SK-N-SH treated with all-trans-retinoic acid at 6 μM for 48 hours (cell line): ENCODE results near the gene SPDYE6.

ENCODE experiments used
- ATAC-seq: fragments of 200-7000 bp; cut with Tn5 transposase; 3 replicates; pipeline ENCODE4 v1.9.1; 2020; ENCODE audit warnings: mild to moderate bottlenecking, moderate library complexity
- BACH2 ChIP-seq: fragments of 250-450 bp; sonication (Bioruptor Pico); IDR thresholded peaks from 2 replicates; pipeline ENCODE4 v1.9.0; 2021; ENCODE audit warnings: mild to moderate bottlenecking, borderline replicate concordance
- CSDC2 ChIP-seq: fragments of 250-450 bp; sonication (Bioruptor Pico); IDR thresholded peaks from 2 replicates; pipeline ENCODE4 v1.5.0; 2020; ENCODE audit warnings: mild to moderate bottlenecking, moderate library complexity
- ESRRG ChIP-seq: fragments of 250-450 bp; sonication (Bioruptor Pico); IDR thresholded peaks from 2 replicates; pipeline ENCODE4 v1.6.1; 2021; ENCODE audit warnings: mild to moderate bottlenecking
- GLIS3 ChIP-seq: fragments of 250-450 bp; sonication (Bioruptor Pico); IDR thresholded peaks from 2 replicates; pipeline ENCODE4 v1.5.0; 2020; ENCODE audit warnings: mild to moderate bottlenecking, moderate library complexity
- ISL1 ChIP-seq: fragments of 250-450 bp; sonication (Bioruptor Pico); IDR thresholded peaks from 2 replicates; pipeline ENCODE4 v2.1.2; 2022; ENCODE audit warnings: mild to moderate bottlenecking, moderate library complexity
- OSR1 ChIP-seq: fragments of 250-450 bp; sonication (Bioruptor Pico); IDR thresholded peaks from 2 replicates; pipeline ENCODE4 v1.8.0; 2022; ENCODE audit warnings: moderate library complexity, mild to moderate bottlenecking, inconsistent platforms
- PPARA ChIP-seq: fragments of 250-450 bp; sonication (Bioruptor Pico); IDR thresholded peaks from 2 replicates; pipeline ENCODE4 v1.5.0; 2020; ENCODE audit warnings: mild to moderate bottlenecking, borderline replicate concordance
- SNAI2 ChIP-seq: fragments of 250-450 bp; sonication (Bioruptor Pico); IDR thresholded peaks from 2 replicates; pipeline ENCODE4 v1.5.0; 2020; ENCODE audit warnings: mild to moderate bottlenecking, moderate library complexity
- TCF4 ChIP-seq: fragments of 250-450 bp; sonication (Bioruptor Pico); IDR thresholded peaks from 2 replicates; pipeline ENCODE4 v1.8.0; 2021; ENCODE audit warnings: mild to moderate bottlenecking, moderate library complexity, borderline replicate concordance
- TOX ChIP-seq: fragments of 250-450 bp; sonication (Bioruptor Pico); IDR thresholded peaks from 2 replicates; pipeline ENCODE4 v1.8.0; 2021; ENCODE audit warnings: mild to moderate bottlenecking, moderate library complexity, borderline replicate concordance
- ZC3H10 ChIP-seq: fragments of 250-450 bp; sonication (Bioruptor Pico); IDR thresholded peaks from 2 replicates; pipeline ENCODE4 v1.5.1; 2021; ENCODE audit warnings: mild to moderate bottlenecking, moderate library complexity
- ZFP3 ChIP-seq: fragments of 250-450 bp; sonication (Bioruptor Pico); IDR thresholded peaks from 2 replicates; pipeline ENCODE4 v1.5.0; 2020; ENCODE audit warnings: mild to moderate bottlenecking, moderate library complexity
- ZNF565 ChIP-seq: fragments of 450-650 bp; formaldehyde crosslinking; conservative IDR thresholded peaks from 2 replicates; pipeline ENCODE4 v1.5.0; 2020; ENCODE audit warnings: low read depth, mild to moderate bottlenecking, moderate library complexity
- ZNF70 ChIP-seq: fragments of 450-650 bp; formaldehyde crosslinking; IDR thresholded peaks from 2 replicates; pipeline ENCODE4 v1.5.0; 2020; ENCODE audit warnings: mild to moderate bottlenecking, moderate library complexity
- ZNF8 ChIP-seq: fragments of 450-650 bp; formaldehyde crosslinking; IDR thresholded peaks from 2 replicates; pipeline ENCODE4 v1.5.0; 2020; ENCODE audit warnings: mild to moderate bottlenecking, moderate library complexity
- TF ChIP-seq, protein P1 (sequence below): fragments of 250-450 bp; sonication (Bioruptor Pico); IDR thresholded peaks from 2 replicates; pipeline ENCODE4 v1.5.0; 2020; ENCODE audit warnings: mild to moderate bottlenecking, moderate library complexity
- TF ChIP-seq, protein P2 (sequence below): fragments of 250-450 bp; sonication (Bioruptor Pico); IDR thresholded peaks from 2 replicates; pipeline ENCODE4 v1.5.1; 2020; ENCODE audit warnings: low read depth, mild to moderate bottlenecking, moderate library complexity
- TF ChIP-seq, protein P3 (sequence below): fragments of 250-450 bp; sonication (Bioruptor Pico); IDR thresholded peaks from 2 replicates; pipeline ENCODE4 v1.5.1; 2021; ENCODE audit warnings: mild to moderate bottlenecking, moderate library complexity
- TF ChIP-seq, protein P4 (sequence below): fragments of 250-450 bp; sonication (Bioruptor Pico); IDR thresholded peaks from 2 replicates; pipeline ENCODE4 v1.8.0; 2021; ENCODE audit warnings: low read depth, mild to moderate bottlenecking, moderate library complexity, borderline replicate concordance

Gene SPDYE6

DNA sequence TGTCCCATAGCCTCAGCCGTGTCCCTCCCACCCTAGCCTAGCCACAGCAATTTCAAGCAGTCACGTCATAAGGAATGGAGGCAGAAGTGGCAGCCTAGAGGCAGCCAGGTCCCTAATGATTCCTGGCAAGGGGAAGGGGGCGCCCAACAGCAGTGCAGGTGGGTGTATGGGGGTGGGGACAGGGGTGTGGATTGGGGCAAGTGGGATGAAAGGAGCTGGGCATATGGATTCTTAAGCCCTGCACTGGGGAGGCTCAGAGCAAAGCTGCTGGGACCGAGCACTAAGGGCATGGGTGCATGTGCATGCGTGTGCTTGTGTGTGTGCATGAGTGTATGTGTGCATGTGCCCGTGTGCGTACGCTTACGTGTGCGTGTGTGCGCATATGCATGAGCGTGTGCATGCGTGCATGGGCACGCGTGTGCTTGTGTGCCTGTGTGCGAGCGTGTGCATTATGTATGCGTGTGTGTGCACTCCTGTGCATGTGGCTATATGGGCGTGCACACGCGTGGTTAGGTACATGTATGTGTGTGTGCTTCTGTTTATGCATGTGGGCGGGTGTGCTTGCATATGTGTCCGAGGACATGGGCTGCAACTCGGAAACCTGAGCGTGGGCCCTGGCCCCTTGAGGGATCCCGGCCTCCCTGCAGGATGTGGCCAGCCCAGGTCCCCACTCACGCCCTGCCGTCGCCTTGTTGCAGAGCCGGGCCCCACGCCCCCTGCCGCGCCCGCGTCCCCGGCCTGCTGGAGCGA lies 35.5 kb downstream of the SPDYE6 start:
- ATAC-seq, result no peak
- TF ChIP-seq OSR1, result no peak
- no peak for TF ChIP-seq ISL1 (CRISPR knock-in tag)
- TF ChIP-seq GLIS3 (CRISPR knock-in tag), result no peak
- no peak for TF ChIP-seq BACH2 (CRISPR knock-in tag)
- no peak for TF ChIP-seq ZNF70
- no peak for TF ChIP-seq ZFP3
- TF ChIP-seq, protein P1, sequence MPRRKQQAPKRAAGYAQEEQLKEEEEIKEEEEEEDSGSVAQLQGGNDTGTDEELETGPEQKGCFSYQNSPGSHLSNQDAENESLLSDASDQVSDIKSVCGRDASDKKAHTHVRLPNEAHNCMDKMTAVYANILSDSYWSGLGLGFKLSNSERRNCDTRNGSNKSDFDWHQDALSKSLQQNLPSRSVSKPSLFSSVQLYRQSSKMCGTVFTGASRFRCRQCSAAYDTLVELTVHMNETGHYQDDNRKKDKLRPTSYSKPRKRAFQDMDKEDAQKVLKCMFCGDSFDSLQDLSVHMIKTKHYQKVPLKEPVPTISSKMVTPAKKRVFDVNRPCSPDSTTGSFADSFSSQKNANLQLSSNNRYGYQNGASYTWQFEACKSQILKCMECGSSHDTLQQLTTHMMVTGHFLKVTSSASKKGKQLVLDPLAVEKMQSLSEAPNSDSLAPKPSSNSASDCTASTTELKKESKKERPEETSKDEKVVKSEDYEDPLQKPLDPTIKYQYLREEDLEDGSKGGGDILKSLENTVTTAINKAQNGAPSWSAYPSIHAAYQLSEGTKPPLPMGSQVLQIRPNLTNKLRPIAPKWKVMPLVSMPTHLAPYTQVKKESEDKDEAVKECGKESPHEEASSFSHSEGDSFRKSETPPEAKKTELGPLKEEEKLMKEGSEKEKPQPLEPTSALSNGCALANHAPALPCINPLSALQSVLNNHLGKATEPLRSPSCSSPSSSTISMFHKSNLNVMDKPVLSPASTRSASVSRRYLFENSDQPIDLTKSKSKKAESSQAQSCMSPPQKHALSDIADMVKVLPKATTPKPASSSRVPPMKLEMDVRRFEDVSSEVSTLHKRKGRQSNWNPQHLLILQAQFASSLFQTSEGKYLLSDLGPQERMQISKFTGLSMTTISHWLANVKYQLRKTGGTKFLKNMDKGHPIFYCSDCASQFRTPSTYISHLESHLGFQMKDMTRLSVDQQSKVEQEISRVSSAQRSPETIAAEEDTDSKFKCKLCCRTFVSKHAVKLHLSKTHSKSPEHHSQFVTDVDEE, result no peak
- TF ChIP-seq PPARA (CRISPR knock-in tag), result no peak
- TF ChIP-seq, protein P2, sequence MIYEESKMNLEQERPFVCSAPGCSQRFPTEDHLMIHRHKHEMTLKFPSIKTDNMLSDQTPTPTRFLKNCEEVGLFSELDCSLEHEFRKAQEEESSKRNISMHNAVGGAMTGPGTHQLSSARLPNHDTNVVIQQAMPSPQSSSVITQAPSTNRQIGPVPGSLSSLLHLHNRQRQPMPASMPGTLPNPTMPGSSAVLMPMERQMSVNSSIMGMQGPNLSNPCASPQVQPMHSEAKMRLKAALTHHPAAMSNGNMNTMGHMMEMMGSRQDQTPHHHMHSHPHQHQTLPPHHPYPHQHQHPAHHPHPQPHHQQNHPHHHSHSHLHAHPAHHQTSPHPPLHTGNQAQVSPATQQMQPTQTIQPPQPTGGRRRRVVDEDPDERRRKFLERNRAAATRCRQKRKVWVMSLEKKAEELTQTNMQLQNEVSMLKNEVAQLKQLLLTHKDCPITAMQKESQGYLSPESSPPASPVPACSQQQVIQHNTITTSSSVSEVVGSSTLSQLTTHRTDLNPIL (CRISPR knock-in tag), result no peak
- TF ChIP-seq, protein P3, sequence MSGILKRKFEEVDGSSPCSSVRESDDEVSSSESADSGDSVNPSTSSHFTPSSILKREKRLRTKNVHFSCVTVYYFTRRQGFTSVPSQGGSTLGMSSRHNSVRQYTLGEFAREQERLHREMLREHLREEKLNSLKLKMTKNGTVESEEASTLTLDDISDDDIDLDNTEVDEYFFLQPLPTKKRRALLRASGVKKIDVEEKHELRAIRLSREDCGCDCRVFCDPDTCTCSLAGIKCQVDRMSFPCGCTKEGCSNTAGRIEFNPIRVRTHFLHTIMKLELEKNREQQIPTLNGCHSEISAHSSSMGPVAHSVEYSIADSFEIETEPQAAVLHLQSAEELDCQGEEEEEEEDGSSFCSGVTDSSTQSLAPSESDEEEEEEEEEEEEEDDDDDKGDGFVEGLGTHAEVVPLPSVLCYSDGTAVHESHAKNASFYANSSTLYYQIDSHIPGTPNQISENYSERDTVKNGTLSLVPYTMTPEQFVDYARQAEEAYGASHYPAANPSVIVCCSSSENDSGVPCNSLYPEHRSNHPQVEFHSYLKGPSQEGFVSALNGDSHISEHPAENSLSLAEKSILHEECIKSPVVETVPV (CRISPR knock-in tag), result no peak
- no peak for TF ChIP-seq ZNF8
- no peak for TF ChIP-seq SNAI2 (CRISPR knock-in tag)
- TF ChIP-seq ZNF565 (CRISPR knock-in tag), result no peak
- no peak for TF ChIP-seq TOX
- TF ChIP-seq ESRRG (CRISPR knock-in tag), result no peak
- TF ChIP-seq, protein P4, sequence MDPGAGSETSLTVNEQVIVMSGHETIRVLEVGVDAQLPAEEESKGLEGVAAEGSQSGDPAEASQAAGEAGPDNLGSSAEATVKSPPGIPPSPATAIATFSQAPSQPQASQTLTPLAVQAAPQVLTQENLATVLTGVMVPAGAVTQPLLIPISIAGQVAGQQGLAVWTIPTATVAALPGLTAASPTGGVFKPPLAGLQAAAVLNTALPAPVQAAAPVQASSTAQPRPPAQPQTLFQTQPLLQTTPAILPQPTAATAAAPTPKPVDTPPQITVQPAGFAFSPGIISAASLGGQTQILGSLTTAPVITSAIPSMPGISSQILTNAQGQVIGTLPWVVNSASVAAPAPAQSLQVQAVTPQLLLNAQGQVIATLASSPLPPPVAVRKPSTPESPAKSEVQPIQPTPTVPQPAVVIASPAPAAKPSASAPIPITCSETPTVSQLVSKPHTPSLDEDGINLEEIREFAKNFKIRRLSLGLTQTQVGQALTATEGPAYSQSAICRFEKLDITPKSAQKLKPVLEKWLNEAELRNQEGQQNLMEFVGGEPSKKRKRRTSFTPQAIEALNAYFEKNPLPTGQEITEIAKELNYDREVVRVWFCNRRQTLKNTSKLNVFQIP, result no peak

DNA sequence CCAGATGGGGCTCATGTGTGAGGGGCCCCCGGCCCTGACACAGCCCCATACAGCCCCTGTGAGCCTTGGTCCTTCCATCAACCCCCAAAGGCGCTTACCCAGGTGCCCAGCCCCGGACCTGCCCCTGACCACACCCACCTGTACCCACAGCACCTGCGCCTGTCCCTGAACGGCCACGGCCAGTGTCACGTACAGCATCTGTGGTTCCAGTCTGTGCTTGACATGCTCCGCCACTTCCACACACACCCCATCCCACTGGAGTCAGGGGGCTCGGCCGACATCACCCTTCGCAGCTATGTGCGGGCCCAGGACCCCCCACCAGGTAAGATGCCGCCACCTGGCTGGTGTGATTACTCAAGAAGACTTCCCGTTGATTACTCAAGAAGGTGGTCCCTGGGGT lies 36.1 kb downstream of the SPDYE6 start:
- ATAC-seq, result no peak
- TF ChIP-seq ZNF8, result no peak

DNA sequence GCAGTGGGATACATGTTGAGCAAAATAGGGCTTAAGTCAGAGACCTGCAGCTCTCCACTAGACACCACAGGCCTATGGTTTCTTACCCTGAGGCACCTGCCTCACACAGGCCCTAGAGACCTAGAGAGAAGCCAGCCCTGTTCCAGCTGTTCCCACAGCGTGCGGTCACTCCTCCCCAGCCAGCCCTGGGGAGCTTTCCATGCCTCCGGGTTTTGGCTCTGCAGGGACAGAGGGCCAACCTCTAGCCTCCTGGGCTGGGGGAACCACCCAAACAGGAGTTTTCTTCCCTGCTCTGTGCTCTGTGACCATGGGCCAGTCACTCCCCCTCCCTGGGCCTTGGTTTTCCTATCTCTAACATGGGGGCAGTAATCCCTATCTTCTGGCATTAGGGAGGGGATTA lies 36.6 kb downstream of the SPDYE6 start:
- TF ChIP-seq ZC3H10 (no peak), CSDC2 (no peak)
- ATAC-seq, result no peak

DNA sequence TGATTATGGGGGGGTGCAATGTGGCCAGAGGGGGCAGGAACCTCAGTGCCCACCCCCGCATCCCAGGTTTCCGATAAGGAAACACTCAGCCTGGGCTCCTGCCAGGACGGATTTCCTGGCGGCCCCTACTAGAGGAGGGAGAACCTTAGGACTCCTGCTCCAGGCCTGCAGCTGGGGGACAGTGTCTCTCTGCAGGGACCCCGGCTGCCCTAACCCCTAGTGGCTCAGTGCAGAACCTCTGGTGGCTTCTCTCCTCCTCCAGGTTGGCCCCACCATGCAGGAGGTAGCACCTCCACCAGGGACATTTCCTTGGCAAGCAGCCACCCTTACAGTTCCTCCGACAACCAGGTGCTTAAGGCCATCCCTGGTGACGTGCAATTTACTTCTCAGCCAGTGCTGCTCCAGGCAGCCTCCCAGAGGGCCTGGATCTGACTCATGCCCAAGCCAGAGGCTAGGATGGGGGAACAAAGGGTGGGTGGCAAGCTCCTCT lies 37.7 kb downstream of the SPDYE6 start:
- peak; percentile 37 for ATAC-seq
- TF ChIP-seq PPARA (CRISPR knock-in tag), result no peak

DNA sequence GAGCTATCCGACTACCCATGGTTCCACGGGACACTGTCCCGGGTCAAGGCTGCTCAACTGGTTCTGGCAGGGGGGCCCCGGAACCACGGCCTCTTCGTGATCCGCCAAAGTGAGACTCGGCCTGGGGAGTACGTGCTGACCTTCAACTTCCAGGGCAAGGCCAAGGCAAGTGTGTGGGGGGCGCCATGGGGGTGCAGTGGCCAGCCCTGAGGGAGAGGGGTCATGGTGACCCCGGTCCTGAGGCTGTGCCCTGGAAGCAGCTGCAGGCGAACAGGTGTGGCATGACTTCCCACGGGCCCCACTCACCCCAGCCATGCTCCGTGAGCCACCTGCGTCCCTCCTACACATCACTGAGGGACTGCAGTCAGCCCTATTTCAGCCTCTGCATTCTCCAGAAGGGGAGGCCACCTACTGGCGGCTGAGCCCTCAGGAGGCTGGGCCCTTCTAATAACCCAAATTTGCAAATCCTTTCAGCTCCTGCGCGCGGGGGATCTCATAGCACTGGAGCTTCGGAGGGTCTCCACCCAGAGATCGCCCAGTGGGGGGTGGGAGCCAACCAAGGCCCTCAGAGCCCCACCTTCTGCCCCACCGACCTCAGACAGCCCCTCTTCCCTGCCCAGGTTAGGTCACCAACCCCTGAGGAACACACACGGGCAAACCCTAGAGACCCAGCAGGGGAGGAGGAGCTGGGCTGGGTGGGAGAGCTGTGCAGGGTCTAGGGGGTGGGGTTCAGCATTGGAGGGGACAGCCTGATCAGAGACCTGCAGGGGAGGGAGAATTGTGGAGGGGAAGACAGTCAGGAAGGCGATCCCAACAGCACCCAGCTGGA lies 38.8 kb downstream of the SPDYE6 start:
- no peak for TF ChIP-seq ZNF70
- TF ChIP-seq PPARA (CRISPR knock-in tag), result no peak
- TF ChIP-seq, protein P3 (CRISPR knock-in tag), result no peak
- TF ChIP-seq ZNF8, result no peak
- TF ChIP-seq TCF4 (CRISPR knock-in tag), result no peak
- TF ChIP-seq ISL1 (CRISPR knock-in tag), result no peak
- no peak for TF ChIP-seq TOX
- no peak for TF ChIP-seq ZNF565 (CRISPR knock-in tag)
- TF ChIP-seq GLIS3 (CRISPR knock-in tag), result no peak
- no peak for ATAC-seq
